Measurements from ENCODE around the gene CD5L. TPM values are rescaled to one million over a fixed set of nuclear protein-coding genes. Genes with fewer than 3 reads are reported as not detected.

The CD5L gene
- not detected for total RNA-seq

DNA sequence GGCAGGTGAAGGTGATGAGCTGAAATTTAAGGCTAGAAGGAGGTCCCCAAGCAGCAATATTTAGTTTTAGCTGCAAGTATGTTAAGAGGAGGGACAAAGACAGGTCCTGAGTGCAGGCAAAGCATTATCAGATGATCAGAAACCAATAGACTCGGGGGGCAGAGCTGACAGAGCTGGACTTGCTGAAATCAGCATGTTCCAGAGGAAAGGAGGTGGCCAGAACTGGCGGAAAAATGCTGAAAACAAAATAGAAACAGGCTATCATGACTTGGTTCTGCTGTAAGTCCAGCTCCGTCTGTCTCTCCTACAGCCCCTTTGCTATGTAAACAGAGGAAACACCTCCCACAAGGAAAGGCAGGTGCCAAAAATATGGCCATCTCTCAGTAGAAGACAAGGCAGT is at the start of gene CD5L:
Gene CD5L (minus strand): TSS at position 101 of the 400 bp plus-strand sequence. CDS start 107 bp downstream, outside the sequence.

DNA sequence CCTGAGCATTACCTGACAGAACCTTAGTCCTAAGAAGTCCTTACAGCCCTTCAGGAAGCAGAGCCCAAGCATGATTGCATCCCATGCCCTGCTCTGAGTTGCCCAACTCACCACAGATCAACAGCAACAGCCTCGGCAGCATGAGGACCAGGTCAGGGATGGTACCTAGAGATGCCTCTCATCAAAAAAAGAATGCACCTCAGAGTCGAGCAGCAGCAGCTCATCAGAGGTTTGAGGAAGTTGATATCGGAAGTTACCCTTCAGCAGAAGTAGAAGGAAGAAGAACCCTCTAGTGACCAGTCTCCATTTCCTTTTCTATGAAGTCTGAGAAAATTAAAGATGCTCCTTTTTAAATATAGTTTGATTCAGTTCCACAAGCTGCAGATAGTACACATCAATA is 21.7 kb downstream of the CD5L start, which contains the start of gene FCRL1:
Gene FCRL1 (minus strand): TSS at position 225 of the 400 bp plus-strand sequence. CDS start 83 bp downstream, at position 142.

Other genes with a start within 250 kb of the CD5L start
- not detected for gene FCRL4, start 243.7 kb downstream of the CD5L start, total RNA-seq
- gene FCRL3, start 141.0 kb downstream of the CD5L start, total RNA-seq: under 1 TPM in 1 of 2 experiments, not detected in 1; 0.05 TPM
- gene FCRL2, start 64.7 kb downstream of the CD5L start, total RNA-seq: not detected
- gene FCRL1, start 21.7 kb downstream of the CD5L start, total RNA-seq: not detected
- under 1 TPM in 1 of 2 experiments, not detected in 1; 0.02 TPM for gene KIRREL1, start 151.8 kb upstream of the CD5L start, total RNA-seq